A549 (cell line): ENCODE measurements around the gene ATP8B4.

Source experiments
- ELK1 ChIP-seq: fragments of 150-350 bp; IDR thresholded peaks from 2 replicates; pipeline ENCODE4 v1.6.1; 2014; ENCODE audit warnings: low read depth, mild to moderate bottlenecking, low read length
- MYC ChIP-seq: IDR thresholded peaks from 2 replicates; pipeline ENCODE4 v1.6.1; 2012; ENCODE audit warnings: mild to moderate bottlenecking, inconsistent platforms, low read length, improper control_type of control experiment, borderline replicate concordance
- NFE2L2 ChIP-seq: fragments of 150-350 bp; conservative IDR thresholded peaks from 2 replicates; pipeline ENCODE4 v1.6.1; 2014; ENCODE audit warnings: low read length
- POLR2A ChIP-seq: IDR thresholded peaks from 2 replicates; pipeline ENCODE4 v1.6.1; 2012; ENCODE audit warnings: mild to moderate bottlenecking, low read length
- RFX5 ChIP-seq: fragments of 450-650 bp; IDR thresholded peaks from 2 replicates; pipeline ENCODE4 v1.7.1; 2014; ENCODE audit warnings: antibody characterized with exemption, mild to moderate bottlenecking, moderate library complexity
- SMC3 ChIP-seq: fragments of >200 bp; sonication (Bioruptor Twin); formaldehyde crosslinking; IDR thresholded peaks from 3 replicates; pipeline ENCODE4 v1.6.1; 2018; ENCODE audit warnings: inconsistent platforms
- TF ChIP-seq, protein P1 (sequence below): fragments of >200 bp; sonication (Bioruptor Twin); formaldehyde crosslinking; IDR thresholded peaks from 3 replicates; pipeline ENCODE4 v1.5.1; 2016
- TF ChIP-seq, protein P2 (sequence below): fragments of 200-600 bp; sonication (generic); IDR thresholded peaks from 2 replicates; pipeline ENCODE4 v1.6.1; 2016; ENCODE audit warnings: antibody characterized with exemption, mild to moderate bottlenecking, moderate library complexity

GRCh38 chr15:50120729-50121128 lies 1.7 kb upstream of the ATP8B4 start:
- TF ChIP-seq SMC3: no peak
- TF ChIP-seq, protein P1, sequence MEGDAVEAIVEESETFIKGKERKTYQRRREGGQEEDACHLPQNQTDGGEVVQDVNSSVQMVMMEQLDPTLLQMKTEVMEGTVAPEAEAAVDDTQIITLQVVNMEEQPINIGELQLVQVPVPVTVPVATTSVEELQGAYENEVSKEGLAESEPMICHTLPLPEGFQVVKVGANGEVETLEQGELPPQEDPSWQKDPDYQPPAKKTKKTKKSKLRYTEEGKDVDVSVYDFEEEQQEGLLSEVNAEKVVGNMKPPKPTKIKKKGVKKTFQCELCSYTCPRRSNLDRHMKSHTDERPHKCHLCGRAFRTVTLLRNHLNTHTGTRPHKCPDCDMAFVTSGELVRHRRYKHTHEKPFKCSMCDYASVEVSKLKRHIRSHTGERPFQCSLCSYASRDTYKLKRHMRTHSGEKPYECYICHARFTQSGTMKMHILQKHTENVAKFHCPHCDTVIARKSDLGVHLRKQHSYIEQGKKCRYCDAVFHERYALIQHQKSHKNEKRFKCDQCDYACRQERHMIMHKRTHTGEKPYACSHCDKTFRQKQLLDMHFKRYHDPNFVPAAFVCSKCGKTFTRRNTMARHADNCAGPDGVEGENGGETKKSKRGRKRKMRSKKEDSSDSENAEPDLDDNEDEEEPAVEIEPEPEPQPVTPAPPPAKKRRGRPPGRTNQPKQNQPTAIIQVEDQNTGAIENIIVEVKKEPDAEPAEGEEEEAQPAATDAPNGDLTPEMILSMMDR: no peak
- TF ChIP-seq, protein P2, sequence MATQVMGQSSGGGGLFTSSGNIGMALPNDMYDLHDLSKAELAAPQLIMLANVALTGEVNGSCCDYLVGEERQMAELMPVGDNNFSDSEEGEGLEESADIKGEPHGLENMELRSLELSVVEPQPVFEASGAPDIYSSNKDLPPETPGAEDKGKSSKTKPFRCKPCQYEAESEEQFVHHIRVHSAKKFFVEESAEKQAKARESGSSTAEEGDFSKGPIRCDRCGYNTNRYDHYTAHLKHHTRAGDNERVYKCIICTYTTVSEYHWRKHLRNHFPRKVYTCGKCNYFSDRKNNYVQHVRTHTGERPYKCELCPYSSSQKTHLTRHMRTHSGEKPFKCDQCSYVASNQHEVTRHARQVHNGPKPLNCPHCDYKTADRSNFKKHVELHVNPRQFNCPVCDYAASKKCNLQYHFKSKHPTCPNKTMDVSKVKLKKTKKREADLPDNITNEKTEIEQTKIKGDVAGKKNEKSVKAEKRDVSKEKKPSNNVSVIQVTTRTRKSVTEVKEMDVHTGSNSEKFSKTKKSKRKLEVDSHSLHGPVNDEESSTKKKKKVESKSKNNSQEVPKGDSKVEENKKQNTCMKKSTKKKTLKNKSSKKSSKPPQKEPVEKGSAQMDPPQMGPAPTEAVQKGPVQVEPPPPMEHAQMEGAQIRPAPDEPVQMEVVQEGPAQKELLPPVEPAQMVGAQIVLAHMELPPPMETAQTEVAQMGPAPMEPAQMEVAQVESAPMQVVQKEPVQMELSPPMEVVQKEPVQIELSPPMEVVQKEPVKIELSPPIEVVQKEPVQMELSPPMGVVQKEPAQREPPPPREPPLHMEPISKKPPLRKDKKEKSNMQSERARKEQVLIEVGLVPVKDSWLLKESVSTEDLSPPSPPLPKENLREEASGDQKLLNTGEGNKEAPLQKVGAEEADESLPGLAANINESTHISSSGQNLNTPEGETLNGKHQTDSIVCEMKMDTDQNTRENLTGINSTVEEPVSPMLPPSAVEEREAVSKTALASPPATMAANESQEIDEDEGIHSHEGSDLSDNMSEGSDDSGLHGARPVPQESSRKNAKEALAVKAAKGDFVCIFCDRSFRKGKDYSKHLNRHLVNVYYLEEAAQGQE: no peak
- no peak for TF ChIP-seq ELK1
- TF ChIP-seq MYC: no peak
- no peak for TF ChIP-seq NFE2L2
- TF ChIP-seq POLR2A: no peak
- no peak for TF ChIP-seq RFX5
